OCI-LY7 (cell line): ENCODE data around the gene CDC37L1.

Experiments used
- EZH2phosphoT487 ChIP-seq: fragments of 200-600 bp; sonication (generic); IDR thresholded peaks from 2 replicates; pipeline ENCODE4 v1.6.1; 2018; ENCODE audit warnings: low read depth, borderline replicate concordance, mild to moderate bottlenecking, mixed run types, antibody characterized with exemption, low read length, moderate library complexity, mixed read lengths
- TF ChIP-seq, protein P1 (sequence below): fragments of 200-600 bp; sonication (generic); conservative IDR thresholded peaks from 2 replicates; pipeline ENCODE4 v1.5.1; 2014; ENCODE audit warnings: mild to moderate bottlenecking, antibody characterized with exemption, low read length, moderate library complexity, mixed read lengths

DNA sequence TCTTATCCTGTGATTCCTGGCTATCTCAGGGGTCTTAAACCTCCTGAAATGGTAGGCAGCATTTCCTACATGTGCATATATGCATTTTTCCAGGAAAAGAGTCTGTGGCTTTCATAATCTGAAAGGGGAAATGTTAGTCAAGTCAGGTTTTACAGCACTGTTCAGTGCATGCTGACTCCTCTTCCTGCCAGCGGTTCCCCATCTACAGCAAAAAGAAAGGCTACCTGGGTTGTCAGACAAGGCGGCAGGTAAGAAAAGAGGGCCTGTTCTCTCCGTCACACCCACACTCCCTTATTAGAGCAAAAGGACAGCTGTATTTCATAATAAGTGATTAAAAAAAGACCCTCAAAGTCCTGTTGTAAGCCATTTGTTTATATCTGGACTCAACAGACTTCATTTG is 8.8 kb upstream of the CDC37L1 start:
- TF ChIP-seq EZH2phosphoT487: no peak
- TF ChIP-seq, protein P1, sequence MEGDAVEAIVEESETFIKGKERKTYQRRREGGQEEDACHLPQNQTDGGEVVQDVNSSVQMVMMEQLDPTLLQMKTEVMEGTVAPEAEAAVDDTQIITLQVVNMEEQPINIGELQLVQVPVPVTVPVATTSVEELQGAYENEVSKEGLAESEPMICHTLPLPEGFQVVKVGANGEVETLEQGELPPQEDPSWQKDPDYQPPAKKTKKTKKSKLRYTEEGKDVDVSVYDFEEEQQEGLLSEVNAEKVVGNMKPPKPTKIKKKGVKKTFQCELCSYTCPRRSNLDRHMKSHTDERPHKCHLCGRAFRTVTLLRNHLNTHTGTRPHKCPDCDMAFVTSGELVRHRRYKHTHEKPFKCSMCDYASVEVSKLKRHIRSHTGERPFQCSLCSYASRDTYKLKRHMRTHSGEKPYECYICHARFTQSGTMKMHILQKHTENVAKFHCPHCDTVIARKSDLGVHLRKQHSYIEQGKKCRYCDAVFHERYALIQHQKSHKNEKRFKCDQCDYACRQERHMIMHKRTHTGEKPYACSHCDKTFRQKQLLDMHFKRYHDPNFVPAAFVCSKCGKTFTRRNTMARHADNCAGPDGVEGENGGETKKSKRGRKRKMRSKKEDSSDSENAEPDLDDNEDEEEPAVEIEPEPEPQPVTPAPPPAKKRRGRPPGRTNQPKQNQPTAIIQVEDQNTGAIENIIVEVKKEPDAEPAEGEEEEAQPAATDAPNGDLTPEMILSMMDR: no peak
